IPS-NIHi7 (cell line): ENCODE measurements around the gene HARS2.
"Not testable (repeated sequence)": the region's sequence is repeated elsewhere in the genome, so short reads cannot be mapped to it uniquely, and the experiment has no call there.

ENCODE experiments used
- DNase-seq: peaks from one replicate; pipeline ENCODE4 v3.0.0; 2012; ENCODE audit warnings: mixed read lengths; ENCODE audit errors: extremely low spot score

Gene HARS2, protein sequence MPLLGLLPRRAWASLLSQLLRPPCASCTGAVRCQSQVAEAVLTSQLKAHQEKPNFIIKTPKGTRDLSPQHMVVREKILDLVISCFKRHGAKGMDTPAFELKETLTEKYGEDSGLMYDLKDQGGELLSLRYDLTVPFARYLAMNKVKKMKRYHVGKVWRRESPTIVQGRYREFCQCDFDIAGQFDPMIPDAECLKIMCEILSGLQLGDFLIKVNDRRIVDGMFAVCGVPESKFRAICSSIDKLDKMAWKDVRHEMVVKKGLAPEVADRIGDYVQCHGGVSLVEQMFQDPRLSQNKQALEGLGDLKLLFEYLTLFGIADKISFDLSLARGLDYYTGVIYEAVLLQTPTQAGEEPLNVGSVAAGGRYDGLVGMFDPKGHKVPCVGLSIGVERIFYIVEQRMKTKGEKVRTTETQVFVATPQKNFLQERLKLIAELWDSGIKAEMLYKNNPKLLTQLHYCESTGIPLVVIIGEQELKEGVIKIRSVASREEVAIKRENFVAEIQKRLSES

DNA sequence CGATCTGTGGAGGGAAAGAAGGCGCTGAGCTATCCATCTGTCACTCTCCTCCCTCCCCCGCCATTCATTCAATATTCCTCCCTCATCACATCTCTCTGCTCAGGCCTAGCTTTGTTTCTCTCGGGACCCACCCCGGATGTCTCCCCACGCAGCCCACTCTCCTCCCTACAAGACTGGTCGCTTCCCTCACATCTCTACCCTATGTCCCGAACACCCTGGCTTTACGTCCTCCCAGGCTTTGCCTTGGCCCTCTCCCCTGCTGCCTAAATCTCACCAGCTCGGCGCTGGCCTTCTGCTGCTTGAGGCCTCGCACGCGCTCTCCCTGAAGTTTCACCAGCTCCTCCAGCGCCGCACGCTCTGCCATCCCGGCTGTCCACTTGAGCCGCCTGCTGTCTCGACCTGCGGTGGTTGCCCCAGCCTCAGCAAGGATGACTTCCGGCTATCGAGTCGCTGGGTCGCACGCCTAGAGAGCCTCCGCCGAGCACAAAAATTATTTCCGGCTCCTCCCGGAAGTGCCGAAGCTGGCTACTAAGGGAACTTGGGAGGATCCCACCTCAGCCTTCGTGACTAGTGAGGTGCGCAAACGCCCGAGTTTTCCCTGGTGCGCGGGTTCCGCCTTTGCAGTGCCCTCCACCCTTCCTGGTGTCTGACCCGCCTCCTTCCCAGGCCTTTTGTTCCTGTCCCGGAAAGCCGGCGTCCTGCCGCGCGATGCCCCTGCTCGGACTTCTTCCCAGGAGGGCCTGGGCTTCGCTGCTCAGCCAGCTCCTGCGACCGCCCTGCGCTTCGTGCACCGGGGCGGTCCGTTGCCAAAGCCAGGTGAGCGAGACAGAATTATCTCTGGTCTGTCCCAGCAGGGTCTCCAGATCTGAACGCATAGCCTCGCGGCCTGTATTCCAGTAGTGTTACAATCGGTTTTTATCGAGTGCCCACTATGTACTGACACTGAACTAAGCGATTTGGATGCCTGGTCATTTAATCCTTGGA lies at the start of gene HARS2, which contains the start of gene HARS1:
Gene HARS2 (plus strand): TSS at position 515 of the 984 bp plus-strand sequence. CDS start 194 bp downstream, at position 709.
Gene HARS1 (minus strand): TSS at position 430 of the 984 bp plus-strand sequence. CDS start 66 bp downstream, at position 364.
- peak; percentile 94 for DNase-seq

DNA sequence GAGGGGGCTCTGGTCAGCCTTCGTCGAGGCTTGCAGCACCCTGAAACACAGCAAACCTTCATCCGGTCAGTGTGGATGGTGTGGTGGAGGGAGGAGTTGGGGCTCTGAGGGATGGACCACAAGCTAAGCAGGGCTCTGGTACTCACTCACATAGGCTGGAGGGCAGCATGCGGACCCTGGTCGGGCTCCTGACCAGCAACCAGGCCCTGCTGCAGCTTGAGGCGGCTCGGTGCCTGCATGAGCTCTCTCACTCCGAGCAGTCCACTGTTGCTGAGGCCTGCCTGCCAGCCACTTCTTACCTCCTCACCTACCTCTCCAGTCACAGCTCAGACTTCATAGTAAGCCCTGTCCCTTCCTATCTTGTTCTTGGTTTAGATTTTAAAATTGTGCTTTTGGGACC lies 49.5 kb upstream of the HARS2 start:
- no peak for DNase-seq

DNA sequence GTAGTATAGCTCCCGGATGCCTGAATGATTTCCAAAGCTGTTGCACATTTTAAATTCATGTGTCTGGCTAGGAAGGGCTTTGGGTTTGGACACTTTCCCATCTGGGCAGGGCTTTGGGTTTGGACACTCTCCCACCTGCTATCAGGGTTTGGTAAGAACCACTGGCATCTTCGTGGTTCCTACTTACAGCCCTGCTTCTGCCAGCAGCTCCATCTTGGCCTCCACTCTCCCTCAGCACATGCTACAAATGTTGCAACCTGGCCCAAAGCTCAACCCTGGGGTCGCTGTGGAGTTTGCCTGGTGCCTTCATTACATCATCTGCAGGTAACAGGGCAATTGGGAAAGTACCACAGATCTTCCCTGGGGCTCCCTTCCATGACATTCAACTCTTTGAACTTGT lies 48.5 kb upstream of the HARS2 start:
- no peak for DNase-seq

DNA sequence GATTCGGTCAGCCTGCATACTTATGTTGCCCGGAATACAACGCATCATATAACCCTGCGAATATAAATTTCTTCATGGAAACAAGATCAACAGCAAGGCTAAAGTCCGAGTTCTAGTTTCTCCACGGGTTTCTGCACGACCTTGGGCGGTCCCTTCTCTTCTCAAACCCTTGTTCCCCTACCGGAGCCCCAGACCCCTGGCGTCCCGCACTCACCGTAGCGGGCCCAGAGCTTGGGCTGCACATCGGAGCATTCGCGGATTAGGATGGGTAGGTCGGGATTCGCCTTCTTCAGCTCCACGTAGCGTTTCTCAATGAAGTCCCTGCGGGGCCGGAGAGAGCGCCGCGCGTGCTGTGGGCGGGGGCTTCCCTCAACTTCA lies 44.2 kb upstream of the HARS2 start:
- DNase-seq, result no peak

DNA sequence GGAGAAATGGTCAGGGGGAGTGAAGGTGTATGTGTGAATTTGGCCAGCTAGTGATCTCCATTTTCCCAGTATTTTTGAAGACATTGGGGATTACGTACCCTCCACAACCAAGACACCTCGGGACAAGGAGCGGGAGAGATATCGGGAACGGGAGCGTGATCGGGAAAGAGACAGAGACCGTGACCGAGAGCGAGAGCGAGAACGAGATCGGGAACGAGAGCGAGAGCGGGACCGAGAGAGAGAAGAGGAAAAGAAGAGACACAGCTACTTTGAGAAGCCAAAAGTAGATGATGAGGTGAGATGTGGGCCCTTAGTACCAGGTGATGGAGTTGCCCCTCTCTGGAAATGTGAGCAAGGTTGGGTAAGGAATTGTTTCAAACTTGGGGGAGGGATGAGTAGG lies 32.4 kb upstream of the HARS2 start:
- no peak for DNase-seq

DNA sequence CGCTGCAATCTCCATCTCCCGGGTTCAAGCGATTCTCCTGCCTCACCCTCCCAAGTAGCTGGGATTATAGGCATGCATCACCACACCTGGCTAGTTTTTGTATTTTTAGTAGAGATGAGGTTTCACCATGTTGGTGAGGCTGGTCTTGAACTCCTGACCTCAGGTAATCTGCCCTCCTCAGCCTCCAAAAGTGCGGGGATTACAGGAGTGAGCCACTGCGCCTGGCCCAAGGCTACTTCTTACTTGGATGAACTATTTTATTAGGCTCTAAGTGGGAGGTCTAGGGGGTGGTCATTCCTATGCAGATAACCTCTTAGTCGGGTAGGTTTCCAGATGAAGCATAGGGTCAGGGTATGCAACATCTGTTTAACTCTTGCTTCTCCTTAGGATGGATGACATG lies 30.9 kb upstream of the HARS2 start:
- DNase-seq, result not testable (repeated sequence)

DNA sequence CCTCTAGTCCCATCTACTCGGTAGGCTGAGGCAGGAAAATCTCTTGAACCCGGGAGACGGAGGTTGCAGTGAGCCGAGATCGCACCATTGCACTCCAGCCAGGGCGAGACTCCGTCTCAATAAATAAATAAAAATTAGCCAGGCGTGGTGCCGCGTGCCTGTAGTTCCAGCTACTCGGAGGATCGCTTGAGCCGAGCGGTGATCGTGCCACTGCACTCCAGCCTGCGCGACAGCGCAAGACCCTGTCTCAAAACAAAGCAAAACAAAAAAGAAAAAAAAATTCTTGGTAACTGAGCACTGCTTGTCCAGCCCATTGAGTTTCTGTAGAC lies 27.3 kb upstream of the HARS2 start:
- DNase-seq, result no peak

DNA sequence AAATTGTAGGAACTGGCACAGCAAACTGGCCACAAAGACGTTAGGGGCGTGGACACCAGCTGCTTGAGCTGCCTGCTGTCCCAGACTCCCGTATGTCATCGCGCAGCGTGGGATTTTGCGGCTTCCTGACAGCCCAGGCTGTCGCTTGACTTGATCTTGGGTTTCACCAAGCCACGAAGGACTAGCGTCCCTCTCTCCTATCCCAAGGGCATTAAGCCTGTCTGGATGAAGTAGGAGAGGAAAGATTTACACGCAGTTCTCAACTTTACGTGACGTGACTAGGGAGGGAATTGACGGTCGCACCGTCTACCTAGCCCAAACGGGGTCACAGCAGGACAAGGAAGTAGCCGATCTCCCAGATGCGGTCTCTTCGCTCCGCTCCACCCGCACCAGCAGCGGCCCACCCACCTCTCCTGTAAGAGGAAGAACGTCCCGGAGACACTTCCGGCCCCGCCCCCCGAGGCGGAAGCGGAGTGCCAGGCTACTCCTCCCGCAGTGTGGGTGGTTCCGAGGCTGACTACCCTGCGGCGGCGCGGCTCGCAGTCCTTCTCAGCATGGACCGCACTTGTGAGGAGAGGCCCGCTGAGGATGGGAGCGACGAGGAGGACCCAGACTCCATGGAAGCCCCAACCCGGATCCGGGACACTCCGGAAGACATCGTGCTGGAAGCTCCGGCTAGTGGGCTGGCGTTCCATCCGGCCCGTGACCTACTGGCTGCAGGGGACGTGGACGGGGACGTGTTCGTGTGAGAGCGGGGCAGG lies 26.7 kb upstream of the HARS2 start, which contains the start of gene WDR55:
Gene WDR55 (plus strand): TSS at position 546 of the 761 bp plus-strand sequence. CDS start 9 bp downstream, at position 555.
- DNase-seq, result peak; percentile 97

DNA sequence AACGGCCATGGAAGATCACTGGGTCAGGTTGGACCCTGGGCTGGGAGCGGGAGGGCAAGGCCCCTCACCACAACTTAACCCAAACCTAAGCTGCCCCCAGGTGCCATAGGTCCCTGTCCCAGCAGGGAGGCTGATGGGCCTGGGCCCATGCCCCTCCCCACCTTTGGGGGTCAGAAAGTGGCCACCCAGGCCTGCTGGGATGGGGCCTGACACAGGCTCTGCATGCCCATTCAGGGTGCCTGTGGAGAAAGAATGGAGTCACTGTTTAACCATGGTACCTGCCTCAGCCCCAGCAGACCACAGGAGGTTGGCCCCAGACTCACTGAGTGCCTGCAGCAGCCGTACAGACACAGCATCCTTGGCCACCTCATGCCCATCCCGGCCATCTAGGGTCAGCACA lies 20.2 kb upstream of the HARS2 start:
- not testable (repeated sequence) for DNase-seq

DNA sequence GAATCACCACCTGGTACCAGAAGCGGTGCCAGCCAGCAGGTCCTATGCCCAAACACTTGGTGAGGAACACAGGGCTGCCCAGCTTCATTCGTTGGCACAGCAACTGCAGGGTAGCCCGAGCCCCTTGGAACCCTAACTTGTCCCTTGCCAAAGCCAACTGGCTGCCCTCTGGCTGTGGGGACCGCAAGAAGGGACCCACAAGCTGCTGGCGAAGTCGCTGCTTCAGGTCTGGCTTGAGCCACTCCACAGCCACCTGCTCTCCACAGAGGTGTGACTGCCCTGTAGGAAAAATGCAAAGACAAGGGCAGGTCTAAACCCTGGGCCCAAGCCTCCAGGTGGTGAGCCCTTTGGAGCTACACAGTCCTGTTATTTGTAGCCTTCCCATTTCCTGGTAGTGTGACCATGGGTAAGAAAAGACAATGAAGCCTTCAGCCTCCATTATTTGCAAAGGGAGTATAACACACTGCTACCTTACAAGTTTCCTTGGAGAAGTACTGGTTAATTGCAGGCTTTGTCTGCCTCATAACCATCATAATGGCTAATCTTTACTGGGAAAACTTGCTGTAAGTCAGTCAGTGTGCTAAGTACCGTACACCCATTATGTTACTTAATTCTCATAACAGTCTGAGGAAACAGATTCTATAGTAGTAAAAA lies 19.7 kb upstream of the HARS2 start:
- no peak for DNase-seq

DNA sequence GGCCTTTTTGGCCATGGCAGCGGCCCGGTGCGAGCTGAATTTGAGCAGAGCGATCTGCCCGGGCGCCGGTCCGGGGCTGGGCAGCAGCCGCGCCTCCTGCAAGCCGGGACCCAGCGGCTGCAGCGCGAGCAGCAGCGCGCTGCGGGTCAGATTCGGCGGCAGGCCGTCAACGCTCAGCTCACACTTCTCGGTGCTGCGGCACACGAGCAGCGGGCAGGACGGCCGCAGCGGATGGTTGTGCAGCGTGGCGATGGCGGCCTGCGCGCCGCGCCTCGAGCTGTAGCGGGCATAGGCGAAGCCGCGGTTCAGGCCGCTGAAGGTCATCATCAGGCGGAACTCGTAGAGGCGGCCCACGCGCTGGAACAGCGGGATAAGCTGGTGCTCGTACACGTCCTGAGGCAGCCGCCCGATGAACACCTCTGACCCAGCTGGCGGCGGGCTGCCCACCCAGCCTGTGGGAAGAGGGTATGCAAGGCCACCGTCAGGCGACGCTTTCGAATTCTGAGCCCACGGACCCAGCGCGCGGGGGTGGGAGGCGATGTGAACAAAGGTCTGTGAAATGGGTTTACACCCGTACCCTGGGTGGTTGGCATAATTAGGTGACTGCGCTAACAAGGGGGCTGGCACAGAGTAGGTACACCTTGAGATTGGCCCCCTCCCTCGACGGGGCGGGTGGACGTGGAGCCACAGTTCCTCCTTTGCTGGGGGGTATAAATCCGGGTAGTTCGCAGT lies 18.6 kb upstream of the HARS2 start:
- DNase-seq, result no peak

DNA sequence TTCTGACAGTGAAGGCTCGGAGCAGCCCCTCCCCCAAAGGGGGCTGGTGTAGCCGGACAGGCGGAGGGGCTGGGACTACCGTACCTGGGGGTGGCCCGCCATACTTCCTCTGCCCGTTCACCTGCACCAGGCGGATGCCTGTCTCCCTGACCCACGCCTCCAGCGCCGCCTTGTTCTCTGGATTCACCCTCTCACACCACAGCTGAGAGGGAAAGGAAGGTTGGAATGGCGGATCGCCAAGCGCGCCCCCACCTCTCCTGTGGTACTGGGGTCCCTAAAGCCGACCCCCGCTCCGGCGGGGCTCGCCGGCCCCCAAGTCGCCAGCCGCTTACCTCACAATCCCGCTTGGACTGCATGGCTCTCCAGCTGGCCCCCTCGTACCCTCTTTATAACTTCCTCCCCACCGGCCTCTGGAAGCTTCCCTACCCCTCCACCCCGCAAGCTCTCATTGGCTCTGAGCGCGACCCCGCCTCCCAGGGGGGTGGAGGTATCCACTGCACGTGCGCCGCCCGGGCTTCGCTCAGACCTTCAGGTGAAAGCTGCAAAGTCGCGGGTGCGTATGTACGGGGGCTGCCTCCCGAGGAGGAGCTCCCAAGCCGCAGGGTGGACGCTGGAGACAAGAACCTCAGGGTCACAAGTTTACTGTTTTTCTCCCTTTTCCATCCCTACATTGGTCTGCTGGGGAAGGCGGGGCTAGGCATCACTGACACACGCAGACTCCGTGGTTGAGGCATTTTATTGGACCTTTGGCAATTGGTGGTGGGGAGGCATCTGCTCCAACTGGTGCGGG lies 17.9 kb upstream of the HARS2 start, which contains the start of gene DND1:
Gene DND1 (minus strand): TSS at position 390 of the 790 bp plus-strand sequence. CDS start 34 bp downstream, at position 356.
- peak; percentile 54 for DNase-seq

DNA sequence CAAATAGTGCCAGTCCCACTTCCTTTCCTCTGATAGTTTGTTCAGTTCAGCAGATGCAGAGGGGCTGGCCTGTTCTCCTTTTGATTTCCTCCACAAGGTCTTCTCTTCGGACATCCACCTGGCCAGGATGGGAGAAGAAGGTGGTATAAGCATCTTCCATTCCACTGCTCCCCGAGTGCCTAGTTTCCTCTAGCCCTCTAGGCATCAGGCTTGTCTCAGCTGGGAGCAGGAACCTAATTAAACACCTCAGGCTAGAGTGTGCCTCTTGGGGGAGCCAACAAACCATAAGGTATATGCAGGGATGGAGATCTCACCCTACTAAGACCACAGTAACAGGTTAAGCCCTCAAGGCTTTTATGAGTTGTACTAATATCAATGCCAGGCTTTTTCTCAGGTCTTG lies 17.0 kb upstream of the HARS2 start:
- no peak for DNase-seq

DNA sequence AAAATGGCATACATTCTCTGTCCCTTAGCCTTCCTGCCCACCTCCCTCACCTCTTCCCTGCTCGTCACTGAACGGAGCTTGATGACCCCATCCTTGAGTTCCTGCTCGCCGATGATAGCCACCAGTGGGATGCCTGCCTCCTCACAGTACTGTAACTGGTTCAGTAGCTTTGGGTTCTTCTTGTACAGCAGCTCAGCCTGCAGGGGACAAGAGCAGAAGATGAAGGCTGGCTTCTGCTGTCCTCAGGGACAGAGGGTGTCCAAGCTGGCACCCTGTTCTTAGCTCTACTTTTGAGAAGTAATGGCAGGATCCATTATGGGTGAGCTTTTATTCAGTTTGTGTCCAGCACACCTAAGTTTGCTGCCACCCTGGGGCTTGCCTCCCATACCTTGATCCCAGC lies 16.6 kb upstream of the HARS2 start:
- no peak for DNase-seq

DNA sequence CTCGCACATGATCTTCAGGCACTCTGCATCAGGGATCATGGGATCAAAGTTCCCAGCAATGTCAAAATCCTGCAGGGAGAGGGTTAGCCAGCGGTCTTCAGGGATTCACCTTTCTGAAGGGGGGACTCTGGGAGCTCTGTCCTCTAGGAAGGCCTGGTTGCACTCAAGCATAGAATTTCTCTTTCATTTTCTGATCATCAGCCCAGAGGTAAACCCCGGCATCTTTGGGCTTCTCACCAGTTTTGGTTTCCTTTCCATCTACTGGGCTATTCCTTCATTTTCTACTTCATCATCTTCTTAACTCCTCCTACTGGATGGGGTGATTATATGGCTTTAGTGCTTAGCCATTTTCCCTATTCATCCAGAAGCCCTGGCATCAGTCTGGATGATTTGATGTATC lies 13.3 kb upstream of the HARS2 start:
- DNase-seq, result no peak

DNA sequence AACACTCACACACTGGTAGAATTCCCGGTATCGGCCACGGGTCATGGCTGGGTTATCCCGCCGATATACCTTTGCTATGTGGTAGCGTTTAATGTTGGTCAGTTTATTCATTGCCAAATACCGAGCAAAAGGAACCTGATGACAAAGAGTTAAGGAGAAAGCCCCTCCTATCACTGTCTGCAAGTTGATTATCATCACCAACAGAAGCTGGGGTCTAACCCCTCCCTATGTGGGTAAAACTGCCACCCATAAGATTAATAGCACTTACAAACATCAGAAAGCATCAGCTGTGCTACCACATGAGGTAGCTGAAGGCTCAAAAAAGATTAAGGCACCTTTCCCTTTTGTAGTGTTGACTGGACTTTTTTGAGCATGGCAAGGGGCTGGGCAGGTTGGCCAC lies 12.3 kb upstream of the HARS2 start:
- DNase-seq, result no peak

DNA sequence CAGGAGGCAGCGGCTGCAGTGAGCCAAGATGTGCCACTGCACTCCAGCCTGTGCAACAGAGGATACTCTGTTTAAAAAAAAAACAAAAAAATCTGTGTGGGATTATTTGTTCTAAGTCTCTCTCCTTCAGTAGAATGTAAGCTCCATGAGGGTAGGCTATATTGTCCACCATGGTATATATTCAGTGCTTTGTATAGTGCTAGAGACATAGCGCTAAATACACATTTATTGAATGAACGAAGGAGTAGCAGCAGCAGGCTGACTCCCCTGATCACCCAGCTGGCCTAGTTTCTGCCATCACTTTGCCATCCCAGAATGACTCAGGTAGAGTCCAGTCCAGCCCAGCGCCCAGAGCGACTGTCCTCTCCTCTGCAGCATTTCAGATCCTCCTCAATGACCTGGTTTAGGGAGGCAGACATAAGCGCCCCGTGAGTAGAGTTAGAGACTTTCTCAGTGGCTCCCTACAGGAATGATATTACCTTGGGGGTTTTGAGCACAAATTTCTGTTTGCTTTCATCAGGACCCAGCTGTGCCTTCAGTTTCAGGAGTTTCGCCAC lies 801 bp upstream of the HARS2 start:
- no peak for DNase-seq

DNA sequence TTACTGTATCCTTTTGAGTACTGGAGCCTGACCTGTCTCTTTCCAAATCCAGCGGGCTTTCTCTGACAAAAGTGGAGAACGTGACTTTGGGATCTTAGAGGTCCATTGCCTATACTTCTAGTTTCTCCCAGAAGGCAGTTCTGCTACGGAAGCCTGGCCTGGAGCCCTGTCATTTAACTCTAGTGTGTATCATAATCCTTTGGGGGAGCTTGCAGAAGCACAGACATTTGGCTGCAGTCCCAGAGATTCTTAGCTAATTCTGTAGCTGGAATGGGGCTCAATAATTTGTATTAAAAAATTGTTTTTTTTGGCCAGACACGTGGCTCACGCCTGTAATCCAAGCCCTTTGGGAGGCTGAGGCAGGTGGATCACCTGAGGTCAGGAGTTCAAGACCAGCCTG lies 3.0 kb downstream of the HARS2 start:
- DNase-seq, result no peak

DNA sequence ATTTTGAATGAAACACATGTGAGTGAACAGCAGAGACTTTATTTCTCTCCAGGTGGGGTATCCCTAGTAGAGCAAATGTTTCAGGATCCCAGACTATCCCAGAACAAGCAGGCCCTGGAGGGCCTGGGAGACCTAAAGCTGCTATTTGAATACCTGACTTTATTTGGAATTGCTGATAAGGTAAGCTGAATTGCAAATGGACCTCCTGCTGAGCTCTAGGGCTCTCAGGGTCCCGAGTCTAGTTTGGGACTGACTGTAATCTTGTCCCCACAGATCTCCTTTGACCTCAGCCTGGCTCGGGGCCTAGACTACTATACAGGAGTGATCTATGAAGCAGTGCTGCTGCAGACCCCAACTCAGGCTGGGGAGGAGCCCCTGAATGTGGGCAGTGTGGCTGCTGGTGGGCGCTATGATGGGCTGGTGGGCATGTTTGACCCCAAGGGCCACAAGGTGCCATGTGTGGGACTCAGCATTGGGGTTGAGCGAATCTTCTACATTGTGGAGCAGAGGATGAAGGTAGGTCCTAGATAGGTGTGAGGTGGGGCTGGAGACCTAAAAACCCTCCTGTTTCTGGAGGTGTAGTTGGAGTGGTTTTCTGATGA lies 5.7 kb downstream of the HARS2 start:
- DNase-seq, result no peak
